GM19043 (cell line): ENCODE results near the gene ARVCF.
A peak's percentile ranks its signal among the peaks of the same experiment; 100 is the strongest.

Experiments used
- ATAC-seq: cut with Tn5 transposase; IDR thresholded peaks from one replicate; pipeline ENCODE4 v1.9.1; 2021; ENCODE audit warnings: low read depth; ENCODE audit not compliant: unreplicated experiment

Gene ARVCF

DNA sequence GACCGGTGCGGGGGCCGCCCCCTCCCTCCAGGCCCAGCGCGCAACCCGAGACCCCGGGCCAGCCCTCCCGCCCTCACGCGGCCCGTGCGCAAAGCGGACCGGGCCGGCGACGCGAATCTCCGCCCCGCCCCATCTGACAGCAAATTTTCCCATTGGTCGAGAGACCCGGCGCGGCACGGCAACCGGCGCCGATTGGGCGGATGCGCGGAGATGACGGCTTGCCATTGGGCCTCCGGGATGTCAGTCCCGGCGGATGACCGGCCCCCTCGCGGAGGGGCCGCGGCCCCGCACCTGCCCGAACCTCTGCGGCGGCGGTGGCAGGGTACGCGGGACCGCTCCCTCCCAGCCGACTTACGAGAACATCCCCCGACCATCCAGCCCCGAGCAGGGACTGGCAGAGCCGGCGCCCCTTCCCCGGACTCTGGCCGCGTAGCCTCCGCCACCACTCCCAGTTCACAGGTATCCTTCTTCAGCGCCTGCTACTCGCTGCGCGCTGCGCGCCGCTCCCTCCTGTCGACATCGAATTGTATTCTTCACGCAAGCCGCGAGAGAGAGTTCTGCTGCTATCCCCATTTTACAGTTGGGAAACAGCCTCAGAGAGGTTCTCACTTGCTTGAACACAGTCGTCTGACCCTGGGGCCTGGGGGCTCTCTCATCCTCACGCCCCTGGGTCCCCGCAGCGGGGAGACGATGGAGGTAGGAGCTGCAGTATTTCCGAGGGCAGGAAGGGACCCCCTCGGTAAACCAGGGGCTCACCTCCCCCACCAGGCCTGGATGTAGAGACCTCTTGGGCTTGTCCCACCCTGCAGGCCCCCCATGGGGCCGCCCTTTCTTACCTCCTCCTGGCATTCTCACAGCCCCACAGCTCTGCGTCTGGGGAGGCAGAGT lies at the start of gene ARVCF:
Gene ARVCF (minus strand): TSS at position 90 of the 888 bp plus-strand sequence. CDS start 26,029 bp downstream, outside the sequence.
- peak; percentile 60 for ATAC-seq

DNA sequence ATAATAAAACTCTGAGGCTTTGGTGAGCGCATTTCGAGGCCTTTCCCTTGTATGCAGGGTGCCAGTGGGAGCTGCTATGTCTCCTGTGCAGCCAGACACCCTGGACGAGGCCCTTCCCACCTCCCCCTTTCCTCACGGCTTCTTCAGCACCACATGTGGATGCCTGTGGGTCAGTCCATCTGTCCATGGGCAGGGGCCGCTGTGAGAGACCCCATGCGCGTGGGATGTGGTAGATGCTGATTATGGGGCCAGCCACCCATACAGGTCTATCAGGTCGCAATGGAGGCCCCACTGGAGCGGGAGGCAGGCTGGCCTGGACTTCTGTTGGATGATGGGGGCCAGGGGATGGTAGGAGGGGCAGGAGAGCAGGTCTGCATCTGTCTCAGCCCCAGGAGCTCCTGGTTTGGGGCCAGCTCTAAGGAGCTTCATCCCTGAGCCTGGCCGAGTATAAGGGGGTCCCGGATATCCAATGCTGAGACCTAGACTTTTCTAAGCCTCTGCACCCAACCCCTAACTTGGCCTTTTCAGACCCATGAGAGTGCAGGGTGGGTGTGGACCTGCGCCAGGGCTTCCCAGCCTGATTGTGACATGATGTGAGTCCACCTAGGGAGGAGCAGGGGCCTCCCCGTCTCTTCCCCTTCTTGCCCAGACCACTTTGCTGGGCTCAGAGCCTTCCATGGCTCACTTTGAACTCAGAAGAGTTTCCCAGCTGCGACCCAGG lies 49.4 kb upstream of the ARVCF start:
- no peak for ATAC-seq

DNA sequence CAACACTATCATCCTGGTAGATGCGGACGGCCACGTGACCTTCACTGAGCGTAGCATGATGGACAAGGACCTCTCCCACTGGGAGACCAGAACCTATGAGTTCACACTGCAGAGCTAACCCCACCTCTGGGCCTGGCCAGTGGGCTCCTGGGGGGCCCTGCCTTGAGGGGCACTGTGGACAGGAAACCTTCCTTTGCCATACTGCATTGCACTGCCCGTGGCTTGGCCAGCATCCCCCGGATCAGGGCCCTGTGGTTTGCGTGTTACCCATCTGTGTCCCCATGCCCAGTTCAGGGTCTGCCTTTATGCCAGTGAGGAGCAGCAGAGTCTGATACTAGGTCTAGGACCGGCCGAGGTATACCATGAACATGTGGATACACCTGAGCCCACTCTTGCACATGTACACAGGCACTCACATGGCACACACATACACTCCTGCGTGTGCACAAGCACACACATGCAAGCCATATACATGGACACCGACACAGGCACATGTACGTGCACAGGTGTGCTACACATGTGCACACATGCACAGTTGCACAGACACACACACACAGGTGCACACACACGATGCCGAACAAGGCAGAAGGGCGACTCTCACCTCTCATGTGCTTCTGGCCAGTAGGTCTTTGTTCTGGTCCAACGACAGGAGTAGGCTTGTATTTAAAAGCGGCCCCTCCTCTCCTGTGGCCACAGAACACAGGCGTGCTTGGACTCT lies 48.1 kb upstream of the ARVCF start:
- ATAC-seq = no peak

GRCh38 chr22:20064140-20064480 lies 47.5 kb upstream of the ARVCF start:
- no peak for ATAC-seq

DNA sequence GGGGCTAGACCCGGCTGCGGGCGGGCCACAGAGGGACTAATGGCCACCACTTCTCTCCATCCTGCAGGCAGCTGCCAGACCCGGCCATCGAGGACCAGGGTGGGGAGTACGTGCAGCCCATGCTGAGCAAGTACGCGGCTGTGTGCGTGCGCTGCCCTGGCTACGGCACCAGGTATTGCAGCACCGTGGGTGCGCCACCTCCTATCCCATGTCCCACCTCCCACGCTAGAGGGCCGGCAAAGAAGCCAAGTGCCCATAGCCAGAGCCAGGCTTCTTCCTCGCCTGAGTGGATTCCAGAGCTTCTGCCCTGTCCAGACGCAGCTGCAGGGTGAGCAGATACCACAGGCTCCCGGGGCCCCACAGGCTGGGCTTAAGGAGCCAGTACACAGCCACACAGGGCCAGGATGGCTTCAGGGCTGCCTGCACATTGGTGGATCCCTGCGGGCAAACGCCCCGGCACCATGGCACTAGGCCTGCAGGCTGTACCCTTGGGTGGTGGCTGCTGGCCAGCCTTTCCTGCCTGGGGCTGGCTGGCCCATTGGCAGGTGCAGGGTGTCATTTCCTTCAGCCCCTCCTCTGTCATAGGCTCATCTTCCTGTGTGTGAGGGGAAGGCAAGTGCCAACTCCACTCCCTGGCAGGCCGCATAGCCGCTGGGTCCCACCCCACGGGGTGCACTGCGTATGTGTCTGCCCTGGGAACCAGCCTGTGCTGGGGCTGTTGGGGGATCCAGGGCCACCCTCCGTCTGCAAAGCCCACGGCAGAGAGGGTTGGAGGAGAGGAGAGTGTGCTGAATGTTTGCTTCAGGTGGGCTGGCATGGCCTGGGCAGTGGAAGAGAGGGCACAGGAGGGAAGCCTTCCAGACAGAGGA lies 46.9 kb upstream of the ARVCF start:
- no peak for ATAC-seq

GRCh38 chr22:20062766-20063083 lies 46.1 kb upstream of the ARVCF start:
- no peak for ATAC-seq

DNA sequence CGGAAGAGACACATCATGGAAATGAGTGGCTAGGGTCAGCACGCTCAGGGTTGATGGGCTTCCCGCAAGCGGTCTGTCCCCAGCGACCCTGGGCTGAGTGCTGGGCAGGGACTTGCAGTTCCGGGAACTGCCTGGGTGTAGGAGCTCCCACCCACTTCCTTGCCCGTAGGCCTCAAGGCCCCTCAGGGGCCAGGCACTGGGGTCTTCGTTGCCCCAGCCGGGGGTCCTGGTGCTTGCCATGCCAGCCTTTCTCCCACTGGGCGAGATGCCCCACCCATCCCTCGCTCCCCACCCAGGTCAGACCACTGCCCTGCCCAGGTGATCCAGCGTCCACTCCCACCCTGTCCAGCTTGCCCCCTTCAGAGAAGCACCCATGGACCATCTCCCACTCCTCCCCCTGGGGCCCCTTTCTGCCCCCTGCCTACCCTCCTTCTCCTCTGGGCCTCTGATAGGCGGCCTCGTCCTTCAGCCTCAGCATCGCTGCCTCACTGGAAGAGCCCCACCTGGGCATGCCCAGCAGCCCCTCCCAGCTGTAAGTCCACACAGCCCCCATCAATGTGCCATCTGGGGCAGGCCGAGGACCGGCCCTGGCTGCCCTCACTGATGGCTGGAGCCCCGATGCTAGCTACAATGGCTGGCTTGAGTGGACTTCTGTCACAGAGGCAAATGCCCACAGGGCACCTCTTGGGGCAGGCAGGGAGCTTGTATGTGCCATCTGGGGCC lies 45.6 kb upstream of the ARVCF start:
- no peak for ATAC-seq

- no peak for ATAC-seq
Measured at GRCh38 chr22:20061481-20061861, 44.8 kb upstream of the ARVCF start.

- ATAC-seq = no peak
Measured at GRCh38 chr22:20060700-20061480, 44.3 kb upstream of the ARVCF start.

GRCh38 chr22:20058989-20059770 lies 42.6 kb upstream of the ARVCF start:
- no peak for ATAC-seq

DNA sequence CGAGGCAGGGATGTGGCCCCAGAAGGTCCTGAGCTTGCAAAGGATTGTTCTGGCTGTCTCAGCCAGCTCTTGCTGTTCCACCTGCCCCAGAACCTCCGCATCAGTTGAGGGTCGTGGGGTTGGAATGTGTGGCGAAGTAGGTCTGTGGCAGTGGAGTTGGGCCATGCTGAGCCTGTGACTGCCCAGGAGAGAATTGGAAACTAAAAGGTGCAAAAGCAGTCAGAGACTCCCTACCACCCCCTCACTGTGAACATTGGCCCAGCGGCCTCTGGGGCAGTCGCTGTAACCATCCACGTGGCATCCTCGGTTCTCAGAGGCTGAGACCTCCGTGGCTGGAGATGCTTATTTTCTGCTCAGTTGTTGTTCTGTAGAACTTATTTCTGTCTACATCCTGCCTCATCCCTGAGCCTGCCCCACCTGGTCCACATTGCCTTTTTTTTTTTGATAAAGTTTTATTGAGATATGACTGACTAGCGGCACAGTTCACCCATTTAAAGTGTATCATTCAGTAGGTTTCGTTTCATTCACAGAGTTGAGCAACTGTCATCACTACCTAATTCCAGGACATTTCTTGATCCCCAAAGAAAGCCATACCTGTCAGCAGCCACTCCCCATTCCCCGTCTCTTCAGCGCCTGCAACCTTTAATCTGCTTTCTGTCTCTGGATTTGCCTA lies 41.1 kb upstream of the ARVCF start:
- no peak for ATAC-seq

DNA sequence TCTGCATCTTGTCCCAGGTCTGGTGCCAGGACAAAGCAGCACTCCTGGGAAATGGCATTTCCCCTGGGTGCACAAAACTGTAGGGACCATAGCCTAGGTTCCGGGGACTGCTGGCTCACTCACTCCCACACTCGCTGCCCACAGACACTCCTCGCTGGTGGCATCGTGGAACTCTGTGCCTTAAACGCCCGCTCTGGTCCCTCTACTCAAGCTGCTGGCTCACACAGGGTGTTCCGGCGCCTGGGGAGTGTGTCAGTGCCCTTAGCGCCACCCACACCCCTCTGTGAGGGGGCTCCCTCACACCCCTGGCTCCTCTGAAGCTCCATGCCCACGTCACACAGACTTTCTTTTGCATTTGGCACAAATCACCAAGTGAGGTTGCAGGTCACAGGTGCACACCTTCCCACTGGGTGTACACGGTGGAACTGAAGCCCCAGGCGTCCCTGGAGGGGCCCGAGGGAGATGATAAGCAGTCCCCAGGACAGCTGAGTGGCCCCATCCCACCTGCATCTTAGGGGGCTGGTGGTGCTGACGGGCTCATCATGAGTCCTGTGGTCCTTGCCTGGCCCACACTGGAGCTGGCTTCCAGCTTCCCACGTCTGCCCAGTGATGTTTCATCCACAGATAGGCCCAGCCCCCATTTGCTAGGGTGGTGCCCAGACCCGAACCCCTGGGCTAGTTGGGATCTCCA lies 40.2 kb upstream of the ARVCF start:
- no peak for ATAC-seq

DNA sequence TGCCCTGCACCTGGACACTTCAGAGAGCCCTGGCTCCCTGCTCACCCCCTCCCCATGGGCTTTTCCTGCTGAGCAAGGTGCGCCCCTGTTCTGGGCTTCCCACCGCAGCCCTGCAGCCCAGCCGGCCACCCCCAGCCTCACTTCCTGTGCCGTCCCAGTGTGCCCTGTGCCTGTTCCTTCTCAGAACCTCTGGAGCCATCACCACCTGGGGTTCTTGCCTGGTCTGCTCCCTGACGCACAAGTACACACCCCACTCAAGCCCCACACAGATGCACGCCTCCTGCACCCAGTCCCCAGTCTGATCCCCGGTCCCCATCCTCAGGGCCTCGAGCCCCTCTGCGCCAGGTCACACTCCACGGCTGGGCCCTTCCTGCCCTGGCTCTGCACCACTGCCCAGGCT lies 39.5 kb upstream of the ARVCF start:
- no peak for ATAC-seq

GRCh38 chr22:20055654-20056053 lies 39.0 kb upstream of the ARVCF start:
- no peak for ATAC-seq

GRCh38 chr22:20055144-20055543 lies 38.5 kb upstream of the ARVCF start:
- ATAC-seq = no peak

GRCh38 chr22:20054485-20054884 lies 37.9 kb upstream of the ARVCF start:
- ATAC-seq = no peak

DNA sequence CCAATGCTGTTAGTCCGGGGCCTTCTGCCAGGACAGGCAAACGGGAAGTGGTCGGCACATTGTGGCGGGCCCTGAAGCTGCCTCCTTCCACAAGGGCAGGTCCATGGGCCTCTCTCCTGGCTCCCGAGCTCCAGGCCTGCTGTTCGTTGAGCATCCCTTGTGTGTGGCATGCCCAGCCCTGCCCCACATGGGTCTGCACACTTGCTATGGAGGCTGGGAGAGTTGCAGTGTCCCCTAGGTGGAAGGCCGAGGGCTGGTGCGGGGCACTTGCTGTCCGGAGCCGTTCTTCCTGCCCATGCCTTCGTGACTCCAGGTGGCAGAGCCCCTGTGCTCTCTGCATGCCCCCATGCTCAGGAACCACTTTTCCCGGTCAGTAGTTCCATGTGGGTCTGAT lies 37.4 kb upstream of the ARVCF start:
- no peak for ATAC-seq
